Measurements from ENCODE around the gene KATNB1. TPM values are rescaled to one million over a fixed set of nuclear protein-coding genes. Genes with fewer than 3 reads are reported as not detected.

Gene KATNB1
- polyA plus RNA-seq, 4 donors, result 9.6 to 19.3 (median 12.1) TPM

DNA sequence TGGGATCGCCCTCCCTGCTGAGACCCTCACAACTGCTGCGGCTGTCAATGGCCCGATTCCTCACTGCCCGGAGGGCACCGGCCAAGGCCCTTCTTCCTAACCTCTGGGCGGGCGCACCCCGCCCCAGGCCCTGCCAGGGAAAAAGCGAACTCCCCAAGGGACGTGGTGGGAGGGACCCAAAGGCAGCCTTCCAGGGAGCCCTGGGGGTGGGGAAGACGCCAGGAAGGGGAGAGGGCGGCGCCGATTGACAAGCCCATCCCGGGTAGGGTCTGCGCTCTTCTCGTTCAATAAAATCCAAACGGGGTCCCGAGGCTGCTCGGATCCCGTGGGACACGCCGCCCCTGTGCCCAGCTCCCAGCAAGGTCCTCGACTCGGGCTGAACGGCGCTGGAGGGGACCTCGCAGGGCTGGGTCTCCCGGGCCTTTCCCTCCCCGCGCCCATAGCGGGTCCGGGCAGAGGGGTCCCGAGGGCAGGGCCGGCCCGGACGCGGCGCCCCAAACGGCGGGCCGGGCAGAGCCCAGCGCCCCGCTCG is 66.3 kb downstream of the KATNB1 start:
- DNase-seq (peak in 1 of 2 donors; percentile 63), FAIRE-seq (no peak)

DNA sequence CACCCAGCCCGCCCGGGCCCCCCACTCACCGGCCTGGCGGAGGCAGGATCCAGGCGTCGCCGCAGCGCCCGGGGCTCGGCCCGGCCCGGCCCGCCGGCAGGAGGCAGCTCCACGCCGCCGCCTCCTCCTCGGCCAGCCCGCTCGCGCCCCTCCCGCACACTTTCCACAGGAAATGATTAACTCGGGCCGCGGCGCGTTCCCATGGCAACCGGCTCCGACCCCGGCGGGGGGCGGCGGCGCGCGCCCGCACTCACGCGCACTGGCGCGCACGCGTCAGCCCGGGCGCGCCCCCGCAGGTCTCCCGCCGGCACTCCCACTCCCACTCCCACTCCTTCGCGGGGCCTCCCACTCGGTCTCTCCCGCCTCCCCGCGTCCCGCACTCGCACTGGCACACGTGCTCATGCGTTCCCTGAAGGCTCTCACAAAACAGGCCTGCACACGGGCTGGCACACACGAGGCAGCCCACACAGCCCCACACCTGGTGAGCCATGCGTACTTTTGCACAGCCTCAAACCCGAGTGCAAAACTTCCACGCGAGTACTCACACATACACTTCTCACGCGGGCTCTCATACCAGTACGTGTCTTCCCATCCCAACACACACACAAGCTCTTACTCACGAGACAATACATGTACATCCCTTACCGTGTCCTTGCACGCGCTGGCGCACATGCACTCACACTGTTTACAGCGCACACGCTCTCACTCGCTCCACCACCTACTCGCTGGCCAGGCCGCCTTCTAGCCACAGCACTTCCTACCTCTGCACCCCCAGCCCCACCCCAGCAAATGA is 67.0 kb downstream of the KATNB1 start, which contains the start of gene KIFC3:
KIFC3 (minus strand) TSS at position 151 of the 793 bp plus-strand sequence. CDS start 4,248 bp downstream, outside the sequence.
- FAIRE-seq (no peak), DNase-seq (peak; percentile 47 to 90)
- H3K36me3 ChIP-seq (ENCODE audit: control insufficient read depth in 3 of 3, insufficient read depth in 2 of 3, low read depth in 1 of 3, low read length in 3 of 3), result peaks cover 0 to 9% (median 0%) of the 10 kb centered on the region in 3 donors
- peak within 1 kb of the TSS in 2 of 3 donors; percentile 39 to 70 for H3K4me3 ChIP-seq (ENCODE audit: low read depth in 1 of 3, low read length in 3 of 3)
- peaks cover 19 to 60% (median 21%) of the 10 kb centered on the region in 3 donors for H3K4me1 ChIP-seq (ENCODE audit: control insufficient read depth in 3 of 3, insufficient read depth in 2 of 3, low read depth in 1 of 3, low read length in 2 of 3)
- H3K9me3 ChIP-seq (ENCODE audit: control insufficient read depth in 2 of 2, insufficient read depth in 1 of 2, low read depth in 1 of 2, low read length in 1 of 2), result no peaks in the 10 kb centered on the region
- no peaks in the 10 kb centered on the region for H3K27me3 ChIP-seq (ENCODE audit: control insufficient read depth in 3 of 3, insufficient read depth in 3 of 3, low read length in 3 of 3)
- peak within 1 kb of the TSS in 2 of 3 donors; percentile 66 to 92 for H3K27ac ChIP-seq (ENCODE audit: low read depth in 1 of 3, low read length in 2 of 3)
- WGBS, 3 donors, result 12 to 32% (median 23%) methylated on average over 35 to 78 of the region's 78 CpGs

More for the DNA sequence above, 66.3 kb downstream of the KATNB1 start:
- Histone ChIP-seq H3K4me1 (ENCODE audit: control insufficient read depth in 3 of 3, insufficient read depth in 2 of 3, low read depth in 1 of 3, low read length in 2 of 3) (peaks cover 19 to 62% (median 19%) of the 10 kb centered on the region in 3 donors), H3K27me3 (ENCODE audit: control insufficient read depth in 3 of 3, insufficient read depth in 3 of 3, low read length in 3 of 3) (no peaks in the 10 kb centered on the region), H3K36me3 (ENCODE audit: control insufficient read depth in 3 of 3, insufficient read depth in 2 of 3, low read depth in 1 of 3, low read length in 3 of 3) (peaks cover 0 to 15% (median 1%) of the 10 kb centered on the region in 3 donors), H3K4me3 (ENCODE audit: low read depth in 1 of 3, low read length in 3 of 3) (peak overlapping the region in 2 of 3 donors; percentile 39 to 70), H3K9me3 (ENCODE audit: control insufficient read depth in 2 of 2, insufficient read depth in 1 of 2, low read depth in 1 of 2, low read length in 1 of 2) (no peaks in the 10 kb centered on the region), H3K27ac (ENCODE audit: low read depth in 1 of 3, low read length in 2 of 3) (peak overlapping the region in 2 of 3 donors; percentile 66 to 92)
- WGBS, 3 donors, result 8 to 28% (median 9%) methylated on average over 9 to 45 of the region's 45 CpGs

DNA sequence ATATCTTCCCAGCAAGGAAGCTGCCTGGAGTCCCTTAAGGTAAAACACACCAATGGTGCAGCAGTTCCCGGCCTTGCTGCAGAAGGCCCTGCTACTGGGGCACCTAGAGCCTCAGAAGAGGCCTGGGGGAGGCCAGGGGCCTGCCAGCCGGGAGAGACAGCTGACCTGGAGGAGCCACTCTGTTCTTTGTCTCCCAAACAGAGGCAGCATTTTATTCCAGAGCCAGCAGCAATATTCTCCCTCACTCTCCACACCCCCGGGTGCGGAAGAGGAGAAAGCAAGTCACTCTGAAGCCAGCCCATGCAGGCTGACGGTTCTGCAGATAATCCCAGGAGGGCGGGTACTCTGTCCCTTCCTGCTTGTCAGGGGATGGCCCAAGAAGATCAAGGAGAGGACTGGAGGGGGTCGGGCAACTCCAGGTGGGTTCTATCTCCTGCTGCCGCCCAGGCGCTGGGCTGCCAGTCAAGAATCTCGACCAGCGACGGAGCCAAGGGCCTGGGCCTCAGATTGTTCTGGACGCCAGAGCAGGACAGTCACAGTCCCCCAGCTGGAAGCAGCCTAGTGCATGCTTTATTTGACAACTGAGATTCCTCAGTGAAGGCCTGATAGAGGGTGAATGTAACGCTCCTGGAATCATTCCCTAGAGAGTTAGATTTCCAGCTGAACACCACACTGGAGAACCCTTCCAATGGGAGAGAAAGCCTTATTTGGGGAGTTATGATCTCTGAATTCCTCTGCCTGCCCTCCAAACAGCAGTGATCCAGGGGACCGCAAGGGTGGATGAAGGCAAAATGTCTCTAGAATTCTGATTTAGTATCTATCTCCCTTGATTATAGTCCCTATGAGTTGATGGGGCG is 67.8 kb downstream of the KATNB1 start:
- peak overlapping the region in 2 of 3 donors; percentile 64 for H3K27ac ChIP-seq (ENCODE audit: low read depth in 1 of 3, low read length in 2 of 3)
- WGBS, 3 donors, result 63 to 75% (median 71%) methylated on average over 16 of the region's 16 CpGs
- no peaks in the 10 kb centered on the region for H3K9me3 ChIP-seq (ENCODE audit: control insufficient read depth in 2 of 2, insufficient read depth in 1 of 2, low read depth in 1 of 2, low read length in 1 of 2)
- no peak for FAIRE-seq
- peaks cover 0 to 6% (median 0%) of the 10 kb centered on the region in 3 donors for H3K36me3 ChIP-seq (ENCODE audit: control insufficient read depth in 3 of 3, insufficient read depth in 2 of 3, low read depth in 1 of 3, low read length in 3 of 3)
- H3K4me1 ChIP-seq (ENCODE audit: control insufficient read depth in 3 of 3, insufficient read depth in 2 of 3, low read depth in 1 of 3, low read length in 2 of 3), result peaks cover 19 to 60% (median 22%) of the 10 kb centered on the region in 3 donors
- no peak for DNase-seq
- no peaks in the 10 kb centered on the region for H3K27me3 ChIP-seq (ENCODE audit: control insufficient read depth in 3 of 3, insufficient read depth in 3 of 3, low read length in 3 of 3)
- peak overlapping the region in 1 of 3 donors; percentile 27 for H3K4me3 ChIP-seq (ENCODE audit: low read depth in 1 of 3, low read length in 3 of 3)

DNA sequence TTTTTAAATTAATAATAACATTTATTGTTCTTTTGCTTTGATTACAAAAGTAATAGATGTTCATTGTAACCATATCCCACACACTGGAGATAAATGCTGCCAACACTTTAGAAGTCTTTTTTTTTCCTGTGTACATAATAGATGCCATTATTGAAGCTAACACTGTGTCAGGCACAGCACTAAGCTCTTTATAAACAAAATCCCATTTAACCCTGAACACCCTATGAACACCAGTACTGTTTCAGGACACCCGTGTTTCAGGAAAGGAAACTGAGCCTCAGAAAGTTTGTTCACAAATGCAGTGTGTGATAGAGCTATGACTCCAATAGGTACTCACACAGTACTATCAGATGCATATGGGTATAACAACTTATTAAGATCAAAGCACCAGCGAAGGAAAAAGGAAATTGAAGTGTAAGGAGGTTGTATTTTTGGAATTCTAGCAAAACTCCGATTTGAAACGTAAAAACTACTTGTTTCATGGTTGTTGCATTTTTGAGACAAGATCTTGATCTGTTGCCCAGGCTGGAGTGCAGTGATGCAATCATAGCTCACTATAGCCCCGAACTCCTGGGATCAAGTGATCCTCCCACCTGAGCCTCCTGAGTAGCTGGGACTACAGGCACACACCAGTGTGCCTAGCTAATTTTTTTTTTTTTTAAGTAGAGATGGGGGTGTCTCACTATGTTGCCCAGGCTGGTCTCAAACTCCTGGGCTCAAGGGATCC is 68.7 kb downstream of the KATNB1 start:
- H3K4me1 ChIP-seq (ENCODE audit: control insufficient read depth in 3 of 3, insufficient read depth in 2 of 3, low read depth in 1 of 3, low read length in 2 of 3), result peaks cover 19 to 55% (median 21%) of the 10 kb centered on the region in 3 donors
- H3K36me3 ChIP-seq (ENCODE audit: control insufficient read depth in 3 of 3, insufficient read depth in 2 of 3, low read depth in 1 of 3, low read length in 3 of 3), result peaks cover 0 to 5% (median 0%) of the 10 kb centered on the region in 3 donors
- H3K27me3 ChIP-seq (ENCODE audit: control insufficient read depth in 3 of 3, insufficient read depth in 3 of 3, low read length in 3 of 3), result no peaks in the 10 kb centered on the region
- H3K9me3 ChIP-seq (ENCODE audit: control insufficient read depth in 2 of 2, insufficient read depth in 1 of 2, low read depth in 1 of 2, low read length in 1 of 2), result no peaks in the 10 kb centered on the region
- WGBS, 3 donors, result 68 to 81% (median 77%) methylated on average over 5 of the region's 5 CpGs
- DNase-seq, result no peak
- H3K4me3 ChIP-seq (ENCODE audit: low read depth in 1 of 3, low read length in 3 of 3), result no peak overlapping the region
- FAIRE-seq, result no peak
- no peak overlapping the region for H3K27ac ChIP-seq (ENCODE audit: low read depth in 1 of 3, low read length in 2 of 3)

DNA sequence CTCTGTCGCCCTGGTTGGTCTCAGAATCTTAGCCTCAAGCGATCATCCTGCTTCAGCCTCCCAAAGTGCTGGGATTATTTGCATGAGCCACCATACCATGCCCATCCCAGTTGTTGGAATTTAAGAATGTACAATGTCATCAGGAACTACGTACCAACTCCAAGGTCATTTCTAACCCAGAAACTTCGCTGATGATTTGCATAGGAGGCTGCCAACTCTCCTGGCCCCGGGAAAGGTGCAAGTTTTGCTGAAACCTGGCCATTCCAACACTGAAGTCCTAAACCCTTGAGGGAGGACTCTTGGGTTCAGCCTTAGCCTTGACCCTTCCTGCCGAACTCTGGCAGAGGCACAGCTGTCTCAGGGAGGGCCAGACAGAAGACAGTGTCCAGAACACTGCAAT is 69.6 kb downstream of the KATNB1 start:
- Histone ChIP-seq H3K4me1 (ENCODE audit: control insufficient read depth in 3 of 3, insufficient read depth in 2 of 3, low read depth in 1 of 3, low read length in 2 of 3) (peaks cover 23 to 55% (median 27%) of the 10 kb centered on the region in 3 donors), H3K27me3 (ENCODE audit: control insufficient read depth in 3 of 3, insufficient read depth in 3 of 3, low read length in 3 of 3) (no peaks in the 10 kb centered on the region), H3K27ac (ENCODE audit: low read depth in 1 of 3, low read length in 2 of 3) (no peak overlapping the region), H3K4me3 (ENCODE audit: low read depth in 1 of 3, low read length in 3 of 3) (no peak overlapping the region), H3K9me3 (ENCODE audit: control insufficient read depth in 2 of 2, insufficient read depth in 1 of 2, low read depth in 1 of 2, low read length in 1 of 2) (no peaks in the 10 kb centered on the region), H3K36me3 (ENCODE audit: control insufficient read depth in 3 of 3, insufficient read depth in 2 of 3, low read depth in 1 of 3, low read length in 3 of 3) (peaks cover 0 to 2% (median 0%) of the 10 kb centered on the region in 3 donors)
- DNase-seq (no peak), FAIRE-seq (no peak)
- 64 to 78% (median 74%) methylated on average over 6 of the region's 6 CpGs for WGBS, 3 donors

Other genes starting within 250 kb of the KATNB1 start
- gene DOK4, start 249.3 kb upstream of the KATNB1 start, polyA plus RNA-seq, result 100 to 1,000 TPM in 3 of 4 donors, 10 to 100 TPM in 1; 53.0 to 144 (median 123) TPM
- gene CCDC102A, start 199.2 kb upstream of the KATNB1 start, polyA plus RNA-seq, result 1 to 10 TPM; 1.1 to 4.5 (median 2.2) TPM
- gene ADGRG5, start 193.1 kb upstream of the KATNB1 start, polyA plus RNA-seq, result 1 to 10 TPM; 2.4 to 9.3 (median 3.6) TPM
- gene ADGRG1, start 107.1 kb upstream of the KATNB1 start, polyA plus RNA-seq, result 100 to 1,000 TPM in 1 of 4 donors, 10 to 100 TPM in 1, 1 to 10 TPM in 2; 4.1 to 158 (median 26.0) TPM
- 1 to 10 TPM in 2 of 4 donors, under 1 TPM in 2; 0.45 to 8.6 (median 1.1) TPM for gene ADGRG3, start 67.5 kb upstream of the KATNB1 start, polyA plus RNA-seq
- gene DRC7, start 41.0 kb upstream of the KATNB1 start, polyA plus RNA-seq, result under 1 TPM in 1 of 4 donors, not detected in 3; 0.37 TPM
- 100 to 1,000 TPM in 2 of 4 donors, 10 to 100 TPM in 2; 12.8 to 237 (median 131) TPM for gene KIFC3, start 66.7 kb downstream of the KATNB1 start, polyA plus RNA-seq
- gene CNGB1, start 235.4 kb downstream of the KATNB1 start, polyA plus RNA-seq, result 1 to 10 TPM in 2 of 4 donors, not detected in 2; 1.3 to 1.7 TPM